Stimulated activated CD4-positive, alpha-beta T cell treated with anti-CD3 and anti-CD28 coated beads, TNF-alpha, amount 100 ng/mL, for 24 hours (primary cell): Measurements from ENCODE around the gene CNTNAP5.
"Not testable (repeated sequence)": the region's sequence is repeated elsewhere in the genome, so short reads cannot be mapped to it uniquely, and the experiment has no call there.

ENCODE experiments used
- DNase-seq, 3 experiments: peaks; one replicate each; pipeline ENCODE4 v3.0.0-alpha.2; 2020; ENCODE audit warnings: low read depth in 3 of 3

Gene CNTNAP5

GRCh38 chr2:124320051-124320688 is 295.1 kb downstream of the CNTNAP5 start:
- DNase-seq, result no peak

- DNase-seq, result no peak
These were observed 298.2 kb downstream of the CNTNAP5 start for GRCh38 chr2:124323321-124323720.

GRCh38 chr2:124325667-124326440 is 300.8 kb downstream of the CNTNAP5 start:
- no peak for DNase-seq

GRCh38 chr2:124327303-124327702 is 302.2 kb downstream of the CNTNAP5 start:
- DNase-seq, result no peak

GRCh38 chr2:124328397-124328796 is 303.3 kb downstream of the CNTNAP5 start:
- no peak for DNase-seq

GRCh38 chr2:124333784-124334183 is 308.7 kb downstream of the CNTNAP5 start:
- no peak for DNase-seq

GRCh38 chr2:124335058-124335457 is 310.0 kb downstream of the CNTNAP5 start:
- DNase-seq, result no peak

GRCh38 chr2:124339709-124340108 is 314.6 kb downstream of the CNTNAP5 start:
- no peak for DNase-seq

- no peak for DNase-seq
These were observed 318.9 kb downstream of the CNTNAP5 start for GRCh38 chr2:124343827-124344498.

- no peak for DNase-seq
These were observed 322.1 kb downstream of the CNTNAP5 start for GRCh38 chr2:124347209-124347608.

- DNase-seq, result no peak
These were observed 328.6 kb downstream of the CNTNAP5 start for GRCh38 chr2:124353656-124354055.

- DNase-seq, result no peak
These were observed 329.4 kb downstream of the CNTNAP5 start for GRCh38 chr2:124354466-124354865.

- DNase-seq, result not testable (repeated sequence)
These were observed 336.9 kb downstream of the CNTNAP5 start for GRCh38 chr2:124361966-124362365.

GRCh38 chr2:124369181-124369580 is 344.1 kb downstream of the CNTNAP5 start:
- no peak for DNase-seq

- DNase-seq, result no peak
These were observed 355.2 kb downstream of the CNTNAP5 start for GRCh38 chr2:124380221-124380749.

GRCh38 chr2:124382067-124382618 is 357.1 kb downstream of the CNTNAP5 start:
- DNase-seq, result no peak

- no peak for DNase-seq
These were observed 370.9 kb downstream of the CNTNAP5 start for GRCh38 chr2:124395961-124396360.

- DNase-seq, result no peak
These were observed 377.2 kb downstream of the CNTNAP5 start for GRCh38 chr2:124402274-124402673.

GRCh38 chr2:124407836-124408534 is 382.9 kb downstream of the CNTNAP5 start:
- DNase-seq, result not testable (repeated sequence)

- no peak for DNase-seq
These were observed 399.0 kb downstream of the CNTNAP5 start for GRCh38 chr2:124424074-124424473.

GRCh38 chr2:124426122-124426521 is 401.0 kb downstream of the CNTNAP5 start:
- DNase-seq, result no peak

GRCh38 chr2:124426625-124427024 is 401.5 kb downstream of the CNTNAP5 start:
- DNase-seq, result no peak
